Activated gamma-delta T cell (primary cell): ENCODE data around the gene AUTS2.

Experiments used
- DNase-seq: peaks from one replicate; lab custom pipeline; 2025; lab: John Stamatoyannopoulos, UW

AUTS2 gene

GRCh38 chr7:70743531-70744325 lies 1145.5 kb downstream of the AUTS2 start:
- no peak for DNase-seq

GRCh38 chr7:70744492-70744891 lies 1146.2 kb downstream of the AUTS2 start:
- no peak for DNase-seq

GRCh38 chr7:70749831-70750230 lies 1151.6 kb downstream of the AUTS2 start:
- no peak for DNase-seq

GRCh38 chr7:70751895-70752294 lies 1153.6 kb downstream of the AUTS2 start:
- DNase-seq: no peak

GRCh38 chr7:70752794-70753241 lies 1154.5 kb downstream of the AUTS2 start:
- no peak for DNase-seq

GRCh38 chr7:70756789-70757188 lies 1158.5 kb downstream of the AUTS2 start:
- DNase-seq: no peak

GRCh38 chr7:70758646-70759045 lies 1160.4 kb downstream of the AUTS2 start:
- no peak for DNase-seq

- DNase-seq: no peak
Measured at GRCh38 chr7:70759674-70760073, 1161.4 kb downstream of the AUTS2 start.

GRCh38 chr7:70761711-70762328 lies 1163.5 kb downstream of the AUTS2 start:
- no peak for DNase-seq

- no peak for DNase-seq
Measured at GRCh38 chr7:70762696-70763095, 1164.4 kb downstream of the AUTS2 start.

GRCh38 chr7:70763961-70764691 lies 1165.9 kb downstream of the AUTS2 start:
- no peak for DNase-seq

- no peak for DNase-seq
Measured at GRCh38 chr7:70764701-70765208, 1166.5 kb downstream of the AUTS2 start.

GRCh38 chr7:70765651-70766050 lies 1167.4 kb downstream of the AUTS2 start:
- DNase-seq: no peak

- DNase-seq: no peak
Measured at GRCh38 chr7:70766109-70766508, 1167.8 kb downstream of the AUTS2 start.

- no peak for DNase-seq
Measured at GRCh38 chr7:70766694-70767093, 1168.4 kb downstream of the AUTS2 start.

- DNase-seq: no peak
Measured at GRCh38 chr7:70770154-70770553, 1171.9 kb downstream of the AUTS2 start.

GRCh38 chr7:70771451-70771850 lies 1173.2 kb downstream of the AUTS2 start:
- DNase-seq: no peak

- no peak for DNase-seq
Measured at GRCh38 chr7:70772891-70773290, 1174.6 kb downstream of the AUTS2 start.

- DNase-seq: no peak
Measured at GRCh38 chr7:70773406-70773805, 1175.1 kb downstream of the AUTS2 start.

GRCh38 chr7:70774950-70775527 lies 1176.8 kb downstream of the AUTS2 start:
- DNase-seq: no peak

GRCh38 chr7:70775570-70776156 lies 1177.4 kb downstream of the AUTS2 start:
- no peak for DNase-seq

GRCh38 chr7:70776627-70777101 lies 1178.4 kb downstream of the AUTS2 start:
- no peak for DNase-seq
